IPS DF 4.7 (cell line): Measurements from ENCODE around the gene RBM47.
"Not testable (repeated sequence)": the region's sequence is repeated elsewhere in the genome, so short reads cannot be mapped to it uniquely, and the experiment has no call there.

Experiments
- DNase-seq: peaks from one replicate; pipeline ENCODE4 v3.0.0-alpha.2; 2013; ENCODE audit warnings: low spot score; ENCODE audit errors: extremely low read depth

Gene RBM47

DNA sequence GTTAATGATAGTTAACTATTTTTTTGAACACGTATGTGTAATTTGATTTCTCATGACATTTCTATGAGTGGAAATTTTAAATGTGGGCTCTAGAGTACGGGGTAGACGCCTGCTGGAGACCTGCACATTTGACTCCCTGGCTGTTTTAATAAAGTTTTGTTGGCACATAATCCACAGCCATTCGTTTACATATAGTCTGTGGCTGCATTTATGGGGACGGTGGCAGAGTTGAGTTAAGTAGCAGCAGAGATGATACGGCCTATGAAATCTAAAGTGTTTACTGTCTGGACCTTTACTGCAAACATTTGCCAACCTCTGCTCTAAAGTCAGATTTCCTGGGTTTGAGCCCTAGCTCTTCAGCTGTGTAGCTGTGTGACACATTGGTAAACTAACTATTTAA lies 175.8 kb downstream of the RBM47 start:
- no peak for DNase-seq

DNA sequence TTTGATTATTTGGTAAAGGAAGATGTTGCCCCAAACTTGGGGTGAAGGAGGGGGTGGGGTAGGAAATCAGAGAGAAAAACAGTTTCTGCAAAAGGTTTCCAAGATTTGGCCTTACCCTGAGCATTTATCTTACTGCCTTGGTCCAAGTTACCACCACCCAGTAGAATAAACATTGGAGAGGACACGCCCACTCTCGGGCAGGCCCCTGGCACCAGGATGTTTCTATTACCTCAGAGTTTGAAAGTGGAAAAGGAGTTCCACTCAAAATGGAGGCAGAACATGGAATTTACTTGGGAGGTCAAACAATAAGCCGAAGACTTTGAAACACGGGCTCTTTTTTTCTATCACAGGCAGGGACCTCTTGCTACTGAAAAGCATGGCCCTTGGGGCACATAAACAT lies 180.8 kb downstream of the RBM47 start:
- DNase-seq = no peak

DNA sequence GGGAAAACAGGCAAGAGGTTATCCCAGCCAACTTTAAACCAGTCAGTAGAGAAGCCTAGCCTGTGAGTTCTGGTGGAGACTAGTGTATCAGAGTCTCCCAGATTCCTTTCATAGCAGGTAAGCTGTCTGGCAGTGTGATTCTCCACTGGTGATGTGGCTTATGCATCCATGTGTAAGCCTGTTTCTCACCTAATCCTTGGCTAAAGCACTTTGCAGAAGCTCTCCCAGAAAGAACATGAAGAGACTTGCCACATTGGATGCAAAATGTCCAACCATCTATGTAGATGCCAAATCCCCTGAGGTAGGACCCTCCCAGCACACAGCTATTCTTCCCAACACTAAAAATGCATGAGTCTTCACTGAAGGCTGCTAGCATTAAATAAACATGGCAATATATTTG lies 182.8 kb downstream of the RBM47 start:
- DNase-seq = no peak

DNA sequence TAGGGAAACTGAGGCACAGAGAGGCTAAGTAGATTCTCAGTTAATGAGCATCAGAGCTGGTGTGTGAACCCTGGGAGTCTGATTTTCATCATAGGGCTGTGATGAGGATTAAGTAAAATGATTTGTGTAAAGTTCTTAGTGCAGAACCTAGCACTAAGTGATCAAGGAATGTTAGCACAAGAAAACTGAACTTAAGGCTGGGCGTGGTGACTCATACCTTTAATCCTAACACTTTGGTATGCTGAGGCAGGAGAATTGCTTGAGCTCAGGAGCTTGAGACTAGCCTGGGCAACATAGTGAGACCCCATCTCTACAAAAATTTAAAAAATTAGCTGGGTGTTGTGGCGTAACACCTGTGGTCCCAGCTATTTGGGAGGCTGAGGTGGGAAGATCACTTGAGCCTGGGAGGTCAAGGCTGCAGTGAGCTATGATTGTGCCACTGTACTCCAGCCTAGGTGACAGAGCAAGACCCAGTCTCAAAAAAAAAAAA lies 183.4 kb downstream of the RBM47 start:
- DNase-seq = not testable (repeated sequence)

DNA sequence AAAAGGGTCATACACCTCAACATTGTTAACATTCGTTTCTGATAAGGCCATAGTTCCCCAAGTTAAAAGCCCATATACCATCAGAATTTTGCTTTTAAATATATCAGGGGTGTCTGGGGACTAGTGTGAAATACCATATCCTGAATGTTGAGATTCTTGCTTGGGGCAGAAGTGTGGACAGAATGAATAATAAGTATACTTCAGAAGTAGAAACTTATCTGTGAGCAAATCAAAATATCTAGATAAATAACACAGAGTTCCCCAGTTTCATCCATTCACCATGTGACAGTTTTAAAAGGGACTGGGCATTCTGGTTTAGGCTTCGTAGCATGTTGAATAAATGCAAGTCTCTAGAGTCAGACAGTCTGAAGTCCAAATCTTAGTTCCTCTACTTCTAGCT lies 184.0 kb downstream of the RBM47 start:
- DNase-seq = no peak

DNA sequence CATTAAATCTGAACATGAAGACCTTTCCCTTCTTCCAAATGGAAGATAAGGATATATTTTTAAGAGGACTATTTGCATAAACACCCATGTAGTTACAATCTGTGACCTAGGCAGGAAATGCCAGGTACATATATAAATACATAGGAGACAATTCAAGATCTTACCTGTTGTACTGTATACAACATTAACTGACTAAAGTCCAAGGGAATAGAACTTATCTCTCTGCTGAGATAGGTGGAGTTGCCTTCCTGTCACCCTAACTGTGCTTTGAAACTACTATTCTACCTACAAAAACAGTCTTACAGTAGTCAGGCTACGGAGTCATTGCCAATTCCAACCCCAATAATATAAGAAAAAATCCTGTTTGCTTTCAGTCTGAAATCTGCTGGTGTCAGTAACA lies 188.2 kb downstream of the RBM47 start:
- no peak for DNase-seq

DNA sequence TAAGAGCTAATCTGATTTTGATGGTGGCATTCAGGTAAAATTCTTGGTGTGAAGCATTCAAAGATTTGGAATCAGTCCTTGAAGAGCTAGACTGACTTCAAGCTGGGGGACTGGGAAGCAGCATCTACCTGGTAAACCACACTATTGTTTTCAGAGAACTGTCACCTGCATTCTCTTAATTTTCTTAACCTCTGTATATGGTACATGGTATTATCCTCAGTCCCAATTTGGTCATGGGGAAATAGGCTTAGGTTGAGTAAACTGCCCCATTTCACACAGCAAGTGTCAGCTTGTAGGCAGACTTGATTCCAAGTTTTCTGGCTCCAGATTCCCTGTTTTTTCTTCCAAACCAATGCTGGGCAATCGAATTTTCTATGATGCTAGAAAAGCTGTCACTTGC lies 190.1 kb downstream of the RBM47 start:
- DNase-seq = no peak

DNA sequence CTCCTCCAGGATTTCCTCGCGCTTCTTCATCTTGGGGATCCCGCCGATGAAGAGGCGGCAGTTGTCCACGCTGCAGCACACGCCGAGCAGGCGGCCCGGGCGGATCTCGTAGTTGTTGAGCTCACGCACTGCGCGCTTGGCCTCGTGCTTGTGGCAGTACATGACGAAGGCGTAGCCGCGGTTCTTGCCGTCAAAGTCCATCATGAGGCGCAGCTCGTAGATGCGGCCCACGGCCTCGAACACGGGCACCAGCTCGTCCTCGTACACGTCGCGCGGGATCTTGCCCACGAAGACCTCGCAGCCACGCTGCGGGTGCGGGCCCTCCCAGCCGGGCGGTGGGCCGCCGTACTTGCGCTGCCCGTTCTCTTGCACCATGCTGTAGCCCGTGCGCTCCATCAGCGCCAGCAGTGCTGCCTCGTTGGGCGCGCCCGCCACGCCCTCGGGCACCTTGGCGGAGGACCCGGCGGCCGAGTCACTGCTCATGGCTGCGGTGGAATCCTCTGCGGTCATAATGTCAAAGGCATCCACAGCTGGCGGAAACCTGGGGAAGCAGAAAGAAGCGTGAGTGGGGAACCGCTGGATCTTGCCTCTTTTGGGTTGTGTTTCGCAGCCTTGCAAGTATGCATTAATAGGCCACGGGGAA lies 191.2 kb downstream of the RBM47 start:
- DNase-seq = no peak

DNA sequence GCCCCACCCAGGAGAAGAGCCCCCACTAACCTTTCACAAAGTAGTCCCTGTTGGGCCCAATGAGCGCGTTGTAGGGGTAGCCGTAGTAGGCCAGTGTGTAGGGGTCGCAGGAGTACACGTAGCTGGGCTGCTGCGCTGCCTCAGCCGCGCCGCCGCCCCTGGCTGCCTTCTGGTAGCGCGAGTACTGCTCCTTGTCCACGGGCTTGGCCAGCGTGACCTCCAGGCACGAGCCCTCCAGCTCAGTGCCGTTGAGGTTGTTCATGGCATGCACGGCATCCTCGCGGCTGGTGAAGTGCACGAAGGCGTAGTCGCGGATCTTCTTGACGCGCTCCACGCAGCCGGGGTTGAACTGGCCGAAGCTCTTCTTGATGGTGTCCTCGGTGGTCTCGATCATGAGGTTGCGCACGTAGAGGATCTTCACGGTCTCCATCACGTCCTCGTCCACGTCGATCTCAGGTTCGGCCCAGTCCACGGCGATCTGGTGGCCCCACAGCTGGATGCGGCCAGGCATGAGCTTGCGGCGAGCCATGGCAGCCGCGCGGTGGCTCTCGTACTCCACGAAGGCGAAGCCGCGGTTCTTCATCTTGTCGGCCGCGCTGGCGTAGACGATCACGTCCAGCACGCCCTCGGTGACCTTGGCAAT lies 191.8 kb downstream of the RBM47 start:
- DNase-seq = no peak

DNA sequence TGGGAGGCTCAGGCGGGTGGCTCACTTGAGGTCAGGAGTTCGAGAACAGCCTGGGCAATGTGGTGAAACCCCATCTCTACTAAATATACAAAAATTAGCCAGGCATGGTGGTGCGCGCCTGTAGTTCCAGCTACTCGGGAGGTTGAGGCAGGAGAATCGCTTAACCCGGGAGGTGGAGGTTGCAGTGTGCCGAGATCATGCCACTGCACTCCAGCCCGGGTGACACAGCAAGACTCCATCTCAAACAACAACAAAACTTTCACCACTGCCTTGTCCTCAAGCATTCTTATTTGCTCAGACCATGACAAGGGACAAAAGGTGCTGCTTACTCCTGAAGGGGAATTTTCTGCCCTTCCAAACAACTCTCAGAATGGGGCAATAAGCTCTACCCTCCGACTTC lies 194.4 kb downstream of the RBM47 start:
- DNase-seq = not testable (repeated sequence)

DNA sequence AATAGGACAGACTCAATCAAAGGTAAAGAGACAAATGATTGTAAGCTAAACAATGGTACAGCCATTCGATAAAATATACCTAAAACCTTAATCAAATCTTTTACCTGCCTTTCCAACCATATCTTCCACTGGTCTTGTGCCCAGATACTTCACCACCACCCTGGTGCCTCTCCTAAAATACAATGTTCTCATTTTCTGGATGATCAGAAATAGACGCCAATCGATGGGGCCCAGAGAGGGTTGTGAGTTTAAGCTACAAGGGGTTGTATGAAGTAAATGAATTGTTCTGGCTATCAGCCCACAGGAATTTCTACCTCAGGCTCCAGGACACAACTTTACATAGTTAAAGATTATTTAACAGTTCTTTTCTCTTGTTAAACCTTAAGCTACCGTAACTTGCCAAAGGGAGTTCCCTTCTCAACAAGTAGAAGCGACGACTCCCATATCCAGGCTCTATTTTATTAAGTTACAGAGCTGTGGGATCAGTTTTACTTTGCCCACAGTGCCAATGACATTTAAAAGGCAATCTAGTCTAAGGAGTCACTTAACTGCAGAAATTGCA lies 195.5 kb downstream of the RBM47 start:
- no peak for DNase-seq

DNA sequence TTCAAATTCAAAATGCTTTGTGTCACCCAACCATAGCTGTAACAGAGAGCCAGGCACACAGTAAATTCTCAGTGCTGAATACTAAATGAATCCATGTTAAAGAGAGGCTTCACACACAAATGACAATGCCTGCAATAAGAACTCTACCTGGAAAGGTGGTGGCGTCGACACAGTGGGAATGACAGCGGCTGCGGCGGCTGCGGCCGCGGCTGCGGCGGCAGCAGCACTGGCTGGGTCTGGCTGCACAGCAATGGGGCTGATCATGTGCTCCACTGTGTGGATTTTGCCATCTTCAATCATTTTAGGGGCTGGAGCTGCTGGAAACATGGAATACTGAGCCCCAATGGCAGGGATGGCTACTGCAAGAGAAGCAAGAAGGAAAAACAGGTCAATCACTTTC lies 197.2 kb downstream of the RBM47 start:
- DNase-seq = no peak

DNA sequence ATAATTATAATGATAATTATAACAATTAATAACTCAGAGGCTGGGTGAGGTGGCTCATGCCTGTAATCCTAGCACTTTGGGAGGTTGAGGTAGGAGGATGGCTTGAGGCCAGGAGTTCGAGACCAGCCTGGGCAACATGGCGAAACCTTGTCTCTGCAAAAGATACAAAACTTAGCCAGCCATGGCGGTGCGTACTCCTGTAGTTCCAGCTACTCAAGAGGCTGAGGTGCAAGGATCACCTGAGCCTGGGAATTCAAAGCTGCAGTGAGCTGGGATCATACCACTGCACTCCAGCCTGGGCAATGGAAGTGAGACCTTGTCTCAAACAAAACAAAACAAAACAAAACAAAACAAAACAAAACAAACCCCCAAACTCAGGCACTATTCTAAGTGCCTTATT lies 201.8 kb downstream of the RBM47 start:
- DNase-seq = not testable (repeated sequence)

DNA sequence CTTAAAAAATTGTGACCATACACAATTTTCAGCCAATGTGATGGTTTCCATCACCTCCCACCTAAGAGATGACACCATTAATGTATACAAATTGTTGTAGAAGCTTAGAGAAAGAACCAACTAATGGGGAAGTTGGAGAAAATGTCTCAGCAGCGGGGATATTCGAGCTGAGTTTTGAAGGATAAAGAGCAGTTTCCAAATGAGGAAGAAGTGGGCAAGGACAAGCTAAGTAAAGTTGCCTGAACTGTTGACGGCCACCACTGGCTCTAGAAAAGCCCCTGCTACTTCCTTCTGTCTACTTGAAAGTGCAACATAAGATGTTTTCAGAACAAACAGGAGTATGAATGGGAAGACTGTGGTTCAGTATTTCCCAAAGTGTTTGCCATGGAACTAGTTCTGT lies 202.5 kb downstream of the RBM47 start:
- no peak for DNase-seq

DNA sequence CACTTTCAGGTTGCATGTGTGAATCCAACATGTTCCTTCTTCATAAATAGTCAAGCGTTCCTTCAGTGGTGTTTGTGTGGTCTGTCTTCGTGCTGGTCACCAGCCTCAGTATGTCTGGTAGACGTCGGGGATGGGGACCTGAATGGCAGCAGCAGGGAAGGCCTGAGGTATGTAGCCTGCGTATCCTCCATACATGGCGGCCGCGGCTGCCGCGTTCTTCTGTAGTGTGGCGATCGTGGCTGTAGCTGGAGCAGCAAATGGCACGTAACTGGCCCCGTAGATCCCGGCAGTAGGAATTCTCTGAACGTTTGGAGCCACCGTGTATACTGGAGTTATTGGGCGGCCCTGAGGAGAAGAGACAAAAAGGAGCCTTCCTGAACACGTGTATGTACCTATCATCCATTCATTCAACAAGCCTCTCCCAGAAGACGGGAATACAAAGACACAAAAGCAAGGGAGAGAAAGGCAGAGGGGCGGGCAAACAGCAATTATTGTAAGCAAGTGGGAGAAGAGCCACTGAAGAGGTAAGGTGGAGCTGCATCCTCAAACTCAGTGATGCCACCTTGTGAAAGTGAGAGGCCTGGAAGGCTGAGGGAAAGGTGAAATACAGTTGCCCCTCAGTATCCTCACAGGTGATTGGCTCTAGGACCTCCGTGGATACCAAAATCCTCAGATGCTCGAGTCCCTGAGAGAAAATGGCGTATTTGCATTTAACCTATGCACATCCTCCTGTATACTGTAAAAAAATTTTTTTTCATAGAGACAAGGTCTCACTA lies 203.7 kb downstream of the RBM47 start:
- no peak for DNase-seq

DNA sequence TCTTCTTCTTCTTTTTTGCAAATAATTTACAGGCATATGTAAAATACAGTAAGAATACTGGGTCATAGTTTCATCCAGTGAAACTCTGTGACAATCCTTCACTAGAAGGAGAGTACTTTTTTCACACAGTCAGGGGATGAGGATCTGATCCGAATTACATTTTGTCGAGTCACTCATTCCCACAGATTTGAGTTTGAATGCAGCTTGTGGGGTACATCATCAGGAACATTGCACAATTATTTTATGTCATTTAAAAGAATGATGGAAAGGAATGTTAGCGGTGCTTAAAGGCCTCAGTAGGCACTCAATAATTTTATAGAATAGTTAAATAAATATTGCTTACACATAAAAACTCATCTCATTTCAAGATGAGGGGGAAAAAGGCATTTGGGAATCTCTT lies 205.9 kb downstream of the RBM47 start:
- no peak for DNase-seq

DNA sequence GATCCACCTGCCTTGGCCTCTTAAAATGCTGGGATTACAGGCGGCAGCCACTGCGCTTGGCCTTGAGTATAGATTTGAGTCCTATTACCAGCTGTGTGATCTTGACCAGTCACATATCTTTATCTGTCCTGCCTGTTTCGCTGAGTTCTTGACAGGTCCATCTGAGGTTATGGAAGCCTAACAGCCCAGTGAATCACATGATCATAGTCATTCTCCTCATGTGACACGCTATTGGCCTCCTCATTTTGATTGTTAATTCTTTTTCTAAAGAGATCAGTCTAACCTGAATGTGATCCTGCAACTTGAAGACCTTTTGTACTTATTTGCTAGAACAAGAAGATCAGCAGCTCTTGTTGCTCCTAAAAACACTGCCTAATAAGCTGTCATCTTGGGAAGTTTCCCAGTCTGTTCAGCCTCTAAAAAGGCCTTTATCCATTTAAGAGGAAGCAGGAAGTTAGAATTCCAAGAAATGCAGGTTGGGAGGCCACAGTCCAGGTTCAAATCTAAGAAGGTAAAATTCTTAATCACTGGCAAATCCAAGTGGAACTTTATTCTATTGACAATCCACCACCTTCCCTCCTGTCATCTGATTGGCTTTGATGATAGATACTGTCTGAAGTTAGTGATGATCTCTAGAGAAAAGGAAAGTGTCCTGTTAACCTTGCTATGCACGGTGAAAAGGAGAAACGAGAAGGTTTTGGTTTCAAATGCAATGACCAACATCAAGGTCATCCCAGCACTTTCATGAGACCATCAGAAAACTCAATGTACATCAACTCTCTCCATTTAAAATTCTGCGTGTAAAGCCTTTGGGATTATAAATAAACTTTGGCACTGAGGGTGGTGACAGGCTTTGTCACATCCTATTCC lies 207.6 kb downstream of the RBM47 start:
- DNase-seq = no peak

DNA sequence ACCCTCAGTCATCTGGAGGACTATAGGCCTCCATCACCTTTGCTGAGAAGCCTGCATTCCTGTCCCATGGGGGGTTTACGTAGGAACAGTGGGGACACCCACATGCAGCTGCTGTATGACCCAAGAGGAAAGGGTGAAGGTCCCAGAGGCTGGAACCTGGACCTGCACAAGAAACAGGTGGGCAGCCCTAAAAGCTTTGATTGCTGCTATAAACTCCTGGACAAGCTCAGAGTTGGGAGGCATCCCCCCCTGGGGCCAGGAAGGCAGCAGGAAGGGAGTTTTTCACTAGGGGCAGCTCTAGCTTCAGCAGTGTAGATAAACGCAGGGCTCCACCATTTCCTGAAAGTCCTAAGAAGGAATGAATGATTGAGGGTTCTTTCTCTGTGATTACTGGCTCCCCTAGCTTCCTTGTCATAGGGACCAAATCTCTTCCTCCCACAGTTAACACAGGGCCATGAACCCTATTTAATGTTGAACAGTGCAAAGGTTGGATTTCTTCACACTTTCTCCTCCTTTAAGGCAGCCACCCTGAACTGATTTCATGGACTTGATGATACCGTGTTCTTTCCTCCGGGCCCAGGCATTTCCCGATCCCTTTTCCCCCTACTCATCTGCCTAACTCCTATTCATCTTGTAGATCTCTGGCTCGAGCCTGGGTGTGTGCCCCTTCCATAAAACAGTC lies 210.3 kb downstream of the RBM47 start:
- DNase-seq = no peak

DNA sequence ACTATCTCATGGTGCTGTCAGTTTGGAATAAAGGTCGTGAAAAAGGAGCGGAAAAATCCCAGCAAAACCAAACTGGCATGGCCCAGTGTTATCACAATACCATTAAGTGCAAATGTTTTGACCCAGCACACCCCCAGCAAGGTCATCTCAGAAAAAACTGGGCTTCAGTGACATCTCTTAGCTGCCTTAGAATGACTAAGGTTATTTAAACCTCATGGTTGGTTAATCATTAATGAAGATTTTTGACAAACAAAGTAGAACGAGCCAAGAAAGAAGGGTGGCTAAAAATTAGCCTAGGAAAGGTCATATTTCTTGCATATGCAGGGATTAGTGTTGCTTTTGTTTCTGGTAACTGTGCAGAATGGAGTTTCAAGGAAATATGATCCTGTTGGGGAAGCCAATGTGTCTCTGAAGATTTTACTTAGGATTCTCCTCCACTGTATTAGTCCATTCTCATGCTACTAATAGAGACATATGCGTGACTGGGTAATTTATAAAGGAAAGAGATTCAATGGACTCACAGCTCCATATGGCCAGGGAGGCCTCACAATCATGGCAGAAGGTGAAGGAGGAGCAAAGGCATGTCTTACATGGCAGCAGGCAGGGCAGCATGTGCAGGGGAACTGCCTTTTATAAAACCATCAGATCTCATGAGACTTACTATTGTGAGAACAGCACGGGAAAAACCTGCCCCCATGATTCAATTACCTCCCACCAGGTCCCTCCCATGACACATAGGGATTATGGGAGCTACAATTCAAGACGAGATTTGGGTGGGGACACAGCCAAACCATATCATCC lies 211.0 kb downstream of the RBM47 start:
- DNase-seq = no peak

DNA sequence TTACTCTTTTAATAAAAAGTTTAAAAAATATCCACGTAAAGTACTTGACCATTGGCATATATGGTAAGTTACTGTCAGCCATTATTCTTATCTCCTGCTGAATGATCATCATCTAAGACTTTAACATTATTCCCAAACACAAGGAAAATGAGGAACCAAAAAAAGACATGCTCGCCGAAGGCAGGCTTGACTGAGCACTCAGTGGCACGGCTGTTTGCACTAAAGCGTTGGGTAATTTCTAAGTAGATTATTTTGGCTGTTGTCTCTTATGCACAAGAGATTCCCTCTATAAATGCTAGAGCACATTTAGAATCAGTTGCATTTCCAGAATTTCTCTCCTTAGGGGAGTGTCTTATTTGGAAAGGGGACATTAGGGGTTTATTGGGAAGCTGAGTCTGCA lies 211.7 kb downstream of the RBM47 start:
- DNase-seq = no peak
